LHCN-M2 (cell line): Measurements from ENCODE around the gene PSD2. TPM values are rescaled to one million over a fixed set of nuclear protein-coding genes. Genes with fewer than 3 reads are reported as not detected.

ENCODE experiments used
- DNase-seq: peaks from one replicate; pipeline ENCODE4 v3.0.0-alpha.2; 2012; ENCODE audit warnings: low read depth
- total RNA-seq: library from RNA; depleted of rRNA; stranded (reverse); fragments of >200 nt; gene quantifications from 2 replicates; pipeline ENCODE4 v1.2.3, GENCODE V29; 2014

Gene PSD2
- total RNA-seq, 1 experiment from 2014 or later = not detected

DNA sequence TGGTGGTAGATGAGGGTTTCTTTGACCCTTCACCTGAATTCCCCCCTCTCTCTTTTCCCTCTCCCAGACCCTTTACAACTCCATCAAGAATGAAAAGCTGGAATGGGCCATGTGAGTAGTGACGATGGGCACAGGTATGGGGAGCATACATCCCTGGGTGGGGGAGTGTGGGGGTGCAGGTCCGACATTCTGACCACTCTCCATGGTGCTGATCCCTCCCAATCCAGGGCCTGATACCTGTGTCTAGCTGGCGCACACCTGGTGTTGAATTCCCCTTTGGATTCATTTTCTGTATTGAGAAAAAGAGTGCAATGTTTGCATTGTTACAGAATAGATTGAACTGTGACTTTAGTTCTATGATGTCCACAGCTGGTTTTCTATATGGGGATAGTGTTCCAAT lies 40.0 kb downstream of the PSD2 start:
- DNase-seq = no peak

DNA sequence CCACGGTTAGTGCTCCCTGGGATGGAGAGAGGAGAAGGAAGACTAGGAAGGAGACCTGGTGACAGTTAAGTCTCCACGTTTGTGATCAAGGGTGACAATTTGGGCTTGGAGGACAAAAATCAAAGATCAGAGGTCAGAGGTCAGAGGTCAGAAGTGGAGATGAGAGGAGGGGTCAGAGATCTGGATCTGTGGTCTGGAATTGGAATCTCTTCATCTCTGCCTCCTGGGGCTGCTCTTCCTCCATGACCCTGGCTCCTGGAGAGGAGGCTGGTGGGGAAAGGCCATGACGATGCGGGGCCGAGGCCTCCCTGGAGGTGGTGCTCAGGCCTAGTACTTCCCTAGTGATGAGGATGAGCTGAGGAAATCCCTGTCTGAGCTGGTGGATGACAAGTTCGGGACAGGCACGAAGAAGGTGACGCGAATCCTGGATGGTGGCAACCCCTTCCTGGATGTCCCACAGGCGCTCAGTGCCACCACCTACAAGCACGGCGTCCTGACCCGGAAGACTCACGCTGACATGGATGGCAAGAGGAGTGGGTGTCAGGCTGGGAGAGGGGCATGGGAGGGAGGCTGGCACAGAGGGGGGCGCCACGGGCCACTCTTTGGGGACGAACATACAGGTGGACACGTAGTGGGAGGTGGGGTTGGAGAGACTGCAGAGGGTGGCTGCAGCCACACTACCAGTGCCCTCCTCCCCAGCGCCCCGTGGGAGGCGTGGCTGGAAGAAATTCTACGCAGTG lies 41.0 kb downstream of the PSD2 start:
- DNase-seq = no peak

DNA sequence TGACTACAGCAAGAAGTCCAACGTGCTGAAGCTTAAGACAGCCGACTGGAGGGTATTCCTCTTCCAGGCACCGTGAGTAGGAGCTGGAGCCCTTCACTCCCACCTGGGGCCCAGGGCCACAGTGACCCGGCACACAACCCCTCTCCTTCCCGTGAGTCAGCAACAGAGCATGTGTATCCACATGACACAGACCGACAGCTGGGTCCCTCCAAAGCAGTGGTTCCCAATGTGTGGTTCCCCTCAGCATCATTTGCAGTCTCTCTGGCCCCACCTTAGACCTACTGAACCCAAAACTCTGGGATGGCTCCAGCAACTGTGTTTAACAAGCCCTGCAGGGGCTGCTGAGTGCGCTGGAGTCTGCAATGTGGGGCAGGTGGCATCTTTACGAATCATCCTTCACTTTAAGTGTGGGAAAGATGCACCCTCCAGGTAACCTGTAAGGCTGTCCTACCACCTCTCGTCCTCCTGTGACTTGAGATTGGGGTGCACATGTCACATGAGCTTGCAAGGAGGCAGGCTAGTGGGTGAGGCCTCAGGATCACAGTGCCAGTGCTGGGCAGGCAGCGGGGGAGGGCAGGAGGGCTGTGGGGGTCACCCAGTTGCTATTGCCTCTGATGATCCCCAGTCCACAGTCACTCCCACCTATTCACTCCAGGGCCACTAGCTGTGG lies 42.2 kb downstream of the PSD2 start:
- DNase-seq = peak; percentile 29

DNA sequence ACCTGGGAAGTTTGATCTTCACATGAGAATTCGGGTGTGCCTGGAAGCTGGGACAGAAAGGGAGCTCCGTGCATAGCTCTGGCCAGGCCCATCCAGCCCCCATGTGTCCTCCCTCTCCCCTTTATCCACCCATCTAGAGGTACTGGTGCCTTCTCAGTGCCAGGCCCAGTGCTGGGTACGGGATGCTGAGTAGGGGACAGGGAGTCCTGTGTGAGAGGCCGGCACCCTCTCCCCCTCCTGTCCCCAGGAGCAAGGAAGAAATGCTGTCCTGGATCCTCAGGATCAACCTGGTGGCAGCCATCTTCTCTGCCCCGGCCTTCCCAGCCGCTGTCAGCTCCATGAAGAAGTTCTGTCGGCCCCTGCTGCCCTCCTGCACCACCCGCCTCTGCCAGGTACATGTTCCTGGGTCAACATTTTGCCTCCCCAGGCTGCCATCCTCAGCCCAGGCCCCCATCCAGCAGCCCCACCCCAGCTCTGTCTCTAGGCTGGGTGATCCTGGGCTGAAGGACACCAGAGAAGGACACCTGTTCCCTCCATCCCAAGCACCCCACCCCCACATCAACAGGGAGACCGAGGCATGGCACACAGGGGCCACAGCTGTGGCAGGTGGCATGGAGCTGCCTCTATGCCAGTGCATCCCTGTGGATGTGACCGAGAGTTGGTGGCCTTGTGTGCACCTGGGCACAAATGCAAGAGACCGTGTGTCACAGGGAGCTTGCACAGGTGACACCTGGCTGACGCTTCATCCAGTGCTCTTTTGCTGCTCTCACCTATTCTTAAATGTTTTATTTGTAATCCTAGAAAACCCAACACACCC lies 43.0 kb downstream of the PSD2 start:
- no peak for DNase-seq

DNA sequence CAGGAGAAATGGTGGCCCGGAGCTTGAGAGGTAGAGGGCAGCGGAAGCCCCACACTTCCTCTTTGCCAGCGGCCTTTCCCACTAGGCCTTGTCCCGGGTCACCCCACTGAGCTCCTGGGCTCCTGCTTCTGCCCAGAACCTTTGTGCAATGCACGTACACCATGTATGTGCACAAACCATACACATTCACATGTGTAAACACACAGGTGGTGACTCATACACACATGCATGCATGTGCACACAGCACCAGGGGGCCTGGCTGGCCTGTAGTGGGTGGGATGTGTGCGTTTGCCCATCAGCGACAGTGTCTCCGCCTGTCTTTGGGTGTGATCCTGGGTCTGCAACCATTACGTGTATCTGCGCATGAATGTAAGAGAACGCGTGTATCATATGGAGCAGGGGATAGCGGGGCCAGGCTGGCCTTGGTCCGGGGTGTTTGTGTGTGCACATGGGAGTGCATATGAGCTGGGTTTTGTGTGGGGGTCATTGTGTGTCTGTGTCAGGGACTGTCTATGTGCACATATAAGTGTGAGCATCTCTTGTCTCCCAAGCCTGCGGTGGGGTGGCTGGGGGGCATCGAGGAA lies 43.7 kb downstream of the PSD2 start:
- no peak for DNase-seq

DNA sequence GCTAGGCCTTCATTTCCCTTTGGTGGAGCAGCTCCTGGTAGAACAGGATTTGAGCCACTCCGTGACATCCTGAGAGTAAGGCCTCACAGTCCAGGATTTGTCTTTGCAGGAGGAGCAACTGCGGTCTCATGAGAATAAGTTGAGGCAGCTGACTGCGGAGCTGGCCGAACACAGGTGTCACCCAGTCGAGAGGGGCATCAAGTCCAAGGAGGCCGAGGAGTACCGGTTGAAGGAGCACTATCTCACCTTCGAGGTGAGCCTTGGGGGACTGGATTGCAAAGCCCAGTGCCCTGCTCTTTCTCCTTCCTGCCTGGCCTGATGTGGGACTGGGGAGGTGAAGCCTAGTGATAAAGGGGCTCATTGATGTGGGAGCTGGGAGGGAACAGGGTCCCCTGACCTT lies 44.3 kb downstream of the PSD2 start:
- no peak for DNase-seq

DNA sequence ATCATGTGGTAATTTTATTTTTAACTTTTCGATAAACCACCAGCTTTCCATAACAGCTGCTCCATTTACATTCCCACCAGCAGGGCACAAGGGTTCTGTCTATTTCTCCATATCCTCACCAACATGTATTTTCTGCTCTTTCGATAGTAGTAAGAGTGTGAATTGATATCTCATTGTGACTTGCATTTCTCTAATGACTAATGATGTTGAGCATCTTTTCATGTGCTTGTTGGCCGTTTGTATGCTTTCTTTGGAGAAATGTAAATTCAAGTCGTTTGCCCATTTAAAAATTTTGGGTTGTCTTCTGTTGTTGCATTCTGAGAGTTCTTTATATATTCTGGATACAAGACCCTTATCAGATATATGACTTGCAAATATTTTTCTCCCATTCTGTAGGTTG lies 45.9 kb downstream of the PSD2 start:
- DNase-seq = peak; percentile 4

DNA sequence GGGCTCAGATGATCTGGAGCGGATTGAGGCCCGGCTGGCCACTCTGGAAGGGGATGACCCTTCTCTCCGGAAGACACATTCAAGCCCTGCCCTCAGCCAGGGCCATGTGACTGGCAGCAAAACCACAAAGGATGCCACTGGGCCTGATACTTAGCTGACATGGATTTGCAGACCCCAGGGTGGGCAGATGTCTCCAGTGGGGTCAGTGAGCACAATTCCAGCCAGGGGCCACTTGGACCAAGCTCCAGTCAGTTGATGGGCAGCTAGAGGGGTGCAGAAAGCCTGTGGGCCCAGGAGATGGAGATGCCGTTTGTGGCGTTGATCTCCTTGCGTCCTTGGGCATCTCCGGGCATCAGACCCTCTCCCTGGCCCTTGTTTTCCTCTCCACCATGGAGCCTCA lies 46.7 kb downstream of the PSD2 start:
- no peak for DNase-seq

DNA sequence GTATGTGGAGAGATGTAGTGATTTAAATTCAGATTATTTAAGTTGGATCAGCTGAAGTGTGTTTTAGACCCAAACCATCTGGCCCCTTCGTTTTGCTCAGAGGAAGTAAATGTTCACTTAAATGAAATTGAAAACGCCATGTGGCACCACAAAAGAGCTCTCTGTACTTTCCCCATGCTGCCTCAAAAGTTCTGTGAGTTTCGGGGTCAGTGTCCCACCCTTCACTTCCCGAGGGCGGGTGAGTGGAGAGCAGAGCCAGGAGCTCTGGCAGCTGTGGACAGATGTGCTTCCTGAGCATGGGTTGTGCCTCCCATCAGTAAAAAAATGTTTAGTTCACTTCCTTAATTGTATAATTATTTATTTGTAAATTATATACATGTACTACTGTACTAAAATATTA lies 48.4 kb downstream of the PSD2 start:
- DNase-seq = no peak

DNA sequence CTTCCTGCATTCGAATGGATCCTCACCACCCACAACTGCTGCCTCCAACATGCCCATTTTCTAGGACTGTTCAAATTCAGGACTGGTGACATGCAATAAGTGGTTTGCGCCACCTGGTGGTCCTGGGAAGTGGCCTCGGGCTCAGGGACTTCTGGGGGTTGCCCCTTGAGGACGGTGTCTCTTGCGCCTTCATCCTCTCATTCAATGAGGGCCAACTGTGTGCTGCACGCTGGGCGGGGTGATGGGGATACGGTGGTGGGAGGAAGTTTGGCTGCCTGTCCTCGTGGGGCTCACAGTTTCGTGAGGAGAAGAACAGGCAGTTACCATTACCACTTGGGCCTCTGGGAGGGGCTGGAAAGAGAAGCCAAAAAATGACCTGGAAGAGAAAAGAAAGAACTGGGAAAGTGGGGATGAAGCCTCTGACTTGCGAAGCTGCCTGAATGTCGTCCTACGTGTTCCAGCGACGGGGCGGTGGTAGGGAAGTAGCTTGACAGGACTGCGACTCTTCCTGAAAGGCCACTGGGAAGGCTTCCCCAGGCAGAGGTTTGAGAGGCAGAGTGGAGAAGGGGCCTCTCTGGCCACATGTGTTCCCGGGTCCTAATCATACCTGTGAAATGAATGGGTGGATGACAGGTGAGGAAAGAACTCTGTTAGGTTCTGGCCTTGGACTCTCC lies 49.0 kb downstream of the PSD2 start:
- DNase-seq = peak; percentile 57

DNA sequence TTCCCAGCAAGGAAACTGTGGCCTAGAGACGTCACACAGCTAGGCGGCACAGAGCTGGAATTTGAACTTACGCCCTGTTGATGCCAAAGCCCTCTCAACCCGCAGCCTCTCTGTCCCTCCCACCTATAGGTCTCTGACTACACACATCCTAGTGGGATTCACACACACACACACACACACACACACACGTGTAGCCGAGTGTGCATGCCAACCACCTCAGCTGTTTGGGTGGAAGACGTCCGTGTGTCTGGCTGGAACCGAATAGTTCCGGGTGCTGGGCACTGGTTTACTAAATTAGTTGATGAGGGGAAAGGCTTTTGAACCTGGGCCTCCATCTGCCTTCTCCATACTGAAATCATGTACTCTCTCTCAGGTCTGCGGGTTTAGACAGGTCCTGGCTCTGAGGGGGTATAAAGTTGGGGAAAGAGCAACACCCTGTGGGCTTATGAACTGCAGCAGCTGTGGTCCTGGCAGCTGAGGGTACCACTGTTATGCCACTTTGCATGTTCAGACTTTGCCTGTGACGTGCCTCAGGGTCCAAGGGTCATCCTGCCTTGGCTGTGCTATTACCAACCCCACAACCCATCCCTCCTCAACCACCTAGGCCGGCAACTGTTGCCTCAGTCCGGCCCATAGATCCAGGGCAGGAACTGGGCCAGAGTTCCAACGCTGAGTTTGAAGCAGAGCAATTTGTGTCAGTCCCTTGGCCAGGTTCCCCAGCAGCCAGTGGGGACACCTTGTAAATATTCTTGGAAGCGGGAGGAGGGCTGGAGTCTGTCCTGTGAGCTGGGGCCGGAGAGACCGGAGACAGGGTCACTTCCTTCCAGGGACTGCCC lies 50.5 kb downstream of the PSD2 start:
- DNase-seq = no peak

DNA sequence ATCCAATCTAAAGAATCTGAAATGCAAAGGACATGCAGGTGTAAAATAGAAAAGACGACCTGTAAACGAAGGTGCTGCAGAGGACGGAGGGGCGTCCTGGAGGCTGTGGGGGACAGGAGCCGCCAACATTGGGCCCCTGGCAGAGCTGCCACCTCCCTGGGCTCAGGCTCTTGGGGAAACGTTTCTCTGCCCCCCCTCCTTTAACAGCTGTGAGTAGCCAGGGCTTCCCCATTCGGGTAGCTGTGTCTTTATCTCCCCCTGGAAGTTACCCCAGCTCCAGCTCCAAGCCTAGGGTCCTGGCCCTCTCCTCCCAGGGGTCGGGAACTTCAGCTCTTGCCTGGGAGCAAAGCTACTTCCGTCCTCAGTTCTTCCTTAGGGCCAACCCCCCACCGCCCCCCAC lies 51.5 kb downstream of the PSD2 start:
- no peak for DNase-seq

DNA sequence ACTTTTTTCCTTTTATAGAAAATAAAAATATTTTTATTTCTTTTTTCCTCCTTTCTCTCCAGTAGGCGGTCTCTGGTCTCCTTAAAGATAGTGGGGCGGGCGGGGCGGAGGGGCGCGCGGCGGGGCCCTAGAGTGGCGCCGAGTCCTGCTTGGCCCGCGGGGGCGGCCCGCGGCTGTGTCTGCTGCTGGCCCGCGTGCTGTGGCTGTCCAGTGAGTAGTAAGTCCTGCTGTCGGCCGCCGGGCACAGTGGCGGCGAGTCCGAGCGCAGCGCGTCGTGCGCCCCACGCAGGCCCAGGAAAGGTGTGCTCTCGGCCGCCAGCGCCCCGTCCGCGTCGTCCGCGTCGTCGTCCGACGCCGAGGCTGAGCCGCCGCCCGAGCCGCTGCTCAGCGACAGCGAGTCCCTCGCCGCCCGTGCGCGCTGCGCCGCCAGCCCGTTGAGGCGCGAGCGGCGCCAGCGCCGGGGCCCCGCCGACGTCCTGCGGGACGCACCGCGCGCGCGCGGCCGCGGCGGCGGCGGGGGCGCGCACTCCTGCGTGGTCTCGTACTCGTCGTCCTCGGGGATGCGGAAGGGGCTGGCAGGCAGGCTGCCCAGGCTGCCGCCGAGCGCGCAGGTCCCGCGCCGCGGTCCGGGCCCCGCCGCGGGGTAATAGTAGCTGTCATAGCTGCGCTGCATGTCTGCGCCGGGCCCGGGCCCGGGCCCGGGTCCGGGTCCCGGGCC lies 52.3 kb downstream of the PSD2 start:
- no peak for DNase-seq

DNA sequence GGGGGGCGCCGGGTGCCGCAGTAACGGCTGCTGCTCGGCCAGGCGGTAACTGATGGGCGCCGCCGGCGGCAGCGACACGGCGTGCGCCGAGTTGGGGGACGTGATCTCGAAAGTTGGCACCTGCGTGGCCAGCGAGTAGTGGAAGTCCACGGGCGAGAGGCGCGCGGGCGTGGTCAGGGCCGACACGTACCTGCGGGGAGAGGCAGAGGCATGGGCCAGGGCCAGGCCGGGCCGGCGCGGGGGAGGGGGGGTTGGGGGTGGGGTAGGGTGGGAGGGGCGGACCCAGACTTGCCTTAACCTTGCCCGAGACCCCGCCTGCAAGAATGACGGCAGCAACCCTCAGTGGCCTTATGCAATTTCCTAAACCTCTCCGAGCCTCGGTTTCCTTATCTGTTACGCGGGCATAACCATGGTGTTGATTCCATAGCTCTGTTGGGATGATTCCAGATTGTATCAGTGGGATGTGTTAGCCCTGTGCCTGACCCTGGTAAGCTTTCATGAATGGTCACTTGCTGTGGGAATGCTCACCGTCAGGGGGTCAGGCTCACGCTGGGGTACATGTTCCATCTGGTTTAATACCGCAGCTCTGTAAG lies 53.0 kb downstream of the PSD2 start:
- DNase-seq = no peak

DNA sequence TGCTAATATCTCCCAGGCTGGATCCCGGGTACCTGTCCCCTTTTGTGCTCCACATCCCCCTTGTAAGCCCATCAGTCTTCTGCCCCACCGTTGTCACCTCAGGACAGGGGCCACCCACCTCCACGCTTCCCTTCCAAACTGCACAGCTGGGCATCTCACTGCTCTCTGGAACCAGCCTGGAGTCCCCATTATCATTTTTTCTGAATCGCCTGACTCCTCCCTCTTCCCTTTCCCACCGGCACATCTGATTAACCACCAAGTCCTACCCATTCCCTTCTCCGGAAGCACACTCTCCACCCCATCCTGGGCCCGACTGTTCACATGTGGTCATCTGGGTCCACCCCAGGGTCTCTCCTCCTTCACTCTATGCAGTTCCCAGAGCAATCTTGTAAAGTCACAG lies 53.9 kb downstream of the PSD2 start:
- DNase-seq = no peak

DNA sequence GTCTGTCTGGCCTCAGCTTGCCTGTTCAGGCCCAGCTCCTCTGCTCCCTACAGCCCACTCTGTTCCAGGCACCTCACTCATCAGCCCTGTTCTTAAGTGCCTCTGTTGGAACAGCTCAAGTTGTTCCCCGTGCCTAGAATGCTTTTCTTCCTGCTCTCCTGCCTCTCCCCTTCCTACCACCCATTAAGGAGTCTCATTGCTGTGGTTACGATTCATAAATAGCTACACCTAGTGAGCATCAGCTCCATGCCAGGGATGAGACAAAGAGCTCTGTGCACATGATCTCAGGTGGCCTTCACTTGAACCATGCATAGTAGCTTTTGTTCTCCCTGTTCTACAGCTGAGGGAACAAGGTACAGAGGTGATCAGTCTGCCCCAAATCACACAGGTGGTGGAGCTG lies 54.3 kb downstream of the PSD2 start:
- DNase-seq = no peak

DNA sequence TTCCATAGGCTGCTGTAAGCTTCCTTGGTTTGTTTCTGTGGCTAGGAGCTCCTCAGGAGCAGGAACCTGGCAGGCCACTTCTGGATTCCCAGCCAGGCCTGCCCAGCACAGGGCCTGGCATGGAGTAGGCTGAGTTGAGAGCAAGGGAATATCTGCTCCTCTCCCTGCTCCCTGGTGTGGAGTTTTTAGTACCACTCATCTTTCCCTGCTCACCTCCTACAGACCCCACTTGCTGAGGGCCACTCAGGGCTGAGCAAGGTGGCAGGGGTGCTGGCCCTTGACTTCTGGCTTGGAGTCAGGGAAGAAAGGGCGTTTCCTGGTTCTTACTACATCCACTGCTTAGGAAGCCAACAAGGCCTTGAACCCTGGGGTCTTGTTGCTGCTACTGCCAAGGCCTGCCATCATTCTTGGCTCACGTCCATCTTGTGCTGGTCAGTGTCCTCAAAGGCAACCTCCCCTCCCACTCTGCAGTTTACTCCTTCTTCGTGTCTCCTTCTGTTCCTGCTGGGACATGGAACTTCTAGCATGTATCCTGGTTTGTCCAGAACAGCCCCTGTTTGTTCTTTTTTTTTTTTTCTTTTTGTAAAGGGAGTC lies 54.9 kb downstream of the PSD2 start:
- no peak for DNase-seq

DNA sequence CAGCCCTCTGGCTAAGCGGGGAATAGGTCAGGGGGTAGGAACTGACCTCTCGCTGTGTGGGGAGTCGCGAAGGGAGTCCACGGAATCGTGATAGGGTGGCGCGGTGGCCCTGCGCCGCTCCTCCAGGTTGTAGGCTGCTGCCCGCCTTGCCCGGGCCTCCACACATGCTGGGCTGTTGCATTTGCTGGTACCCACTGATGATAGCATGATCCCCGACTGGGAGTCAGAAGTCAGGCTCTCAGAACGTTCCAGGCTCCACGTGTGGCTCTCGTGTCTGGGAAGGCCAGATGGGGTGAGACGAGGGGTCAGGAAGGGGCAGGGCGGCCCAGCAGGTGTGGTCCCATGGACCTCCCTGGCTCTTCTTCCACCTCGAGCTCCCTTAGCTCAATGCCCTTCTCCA lies 56.0 kb downstream of the PSD2 start:
- no peak for DNase-seq

DNA sequence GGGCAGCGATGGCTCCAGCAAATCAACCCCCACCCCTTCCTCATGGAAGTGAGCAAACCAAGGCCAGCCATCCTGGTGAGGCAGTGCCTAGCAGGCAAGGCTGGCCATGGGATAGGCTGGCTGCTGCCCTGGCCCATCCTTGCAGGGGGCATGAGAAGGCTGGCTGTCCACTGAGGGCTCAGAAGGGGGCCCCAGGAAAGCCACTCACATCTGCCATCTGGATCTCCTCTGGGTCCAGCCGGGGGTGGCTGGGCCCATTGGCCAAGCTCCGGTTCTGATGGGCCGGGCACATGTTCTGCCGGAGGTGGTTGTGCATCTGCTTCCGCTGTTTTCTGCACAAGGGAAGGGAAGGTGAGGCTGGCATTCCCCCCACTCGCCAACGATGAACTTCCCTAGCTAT lies 57.1 kb downstream of the PSD2 start:
- DNase-seq = no peak
